Measurements from ENCODE around the gene ADSL.

Gene ADSL

GRCh38 chr22:40432625-40433024 is 86.3 kb downstream of the ADSL start:
- TF ChIP-seq CTCF (conservative IDR thresholded peaks at IDR 0.05) (no peak), ZFX (IDR thresholded peaks at IDR 0.05) (no peak)
- H3K27ac ChIP-seq = no peak overlapping the region

GRCh38 chr22:40433416-40434090 is 87.3 kb downstream of the ADSL start:
- no peak for TF ChIP-seq ZFX (IDR thresholded peaks at IDR 0.05)
- no peak for TF ChIP-seq CTCF (conservative IDR thresholded peaks at IDR 0.05)
- no peak overlapping the region for H3K27ac ChIP-seq

DNA sequence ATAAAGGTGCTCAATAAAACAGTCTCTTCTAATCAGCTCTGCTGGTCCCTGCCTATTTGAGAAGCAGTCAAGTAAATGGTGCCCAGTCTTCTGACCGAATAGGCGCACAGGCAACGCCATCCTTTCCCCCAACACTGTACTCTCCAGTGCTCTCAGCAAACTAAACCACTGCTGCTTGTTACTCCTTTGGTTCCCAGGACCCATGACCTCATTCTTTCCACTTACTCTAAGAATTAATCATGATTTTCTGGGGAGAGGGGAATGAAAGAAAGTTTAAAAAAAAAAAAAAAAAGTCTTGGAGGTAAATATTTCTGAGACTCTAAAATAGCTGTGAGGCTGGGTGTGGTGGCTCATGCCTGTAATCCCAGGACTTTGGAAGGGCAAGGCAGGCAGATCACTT is 87.8 kb downstream of the ADSL start:
- H3K27ac ChIP-seq = no peak overlapping the region
- TF ChIP-seq CTCF (conservative IDR thresholded peaks at IDR 0.05) (no peak), ZFX (IDR thresholded peaks at IDR 0.05) (no peak)

- no peak overlapping the region for H3K27ac ChIP-seq
- TF ChIP-seq ZFX (IDR thresholded peaks at IDR 0.05) = no peak
- TF ChIP-seq CTCF (conservative IDR thresholded peaks at IDR 0.05) = no peak
Observed at GRCh38 chr22:40434745-40435144, 88.4 kb downstream of the ADSL start.

GRCh38 chr22:40436505-40437431 is 90.5 kb downstream of the ADSL start:
- no peak overlapping the region for H3K27ac ChIP-seq
- TF ChIP-seq ZFX (IDR thresholded peaks at IDR 0.05) (no peak), CTCF (conservative IDR thresholded peaks at IDR 0.05) (peak; percentile 79)

Measured in C4-2B (cell line).